Kidney tubule cell (primary cell): ENCODE measurements around the gene ZNF785.
"Not testable (repeated sequence)": the region's sequence is repeated elsewhere in the genome, so short reads cannot be mapped to it uniquely, and the experiment has no call there.

Source experiments
- DNase-seq: peaks from one replicate; pipeline ENCODE4 v3.0.0-alpha.2; 2018; ENCODE audit warnings: low spot score

Gene ZNF785

DNA sequence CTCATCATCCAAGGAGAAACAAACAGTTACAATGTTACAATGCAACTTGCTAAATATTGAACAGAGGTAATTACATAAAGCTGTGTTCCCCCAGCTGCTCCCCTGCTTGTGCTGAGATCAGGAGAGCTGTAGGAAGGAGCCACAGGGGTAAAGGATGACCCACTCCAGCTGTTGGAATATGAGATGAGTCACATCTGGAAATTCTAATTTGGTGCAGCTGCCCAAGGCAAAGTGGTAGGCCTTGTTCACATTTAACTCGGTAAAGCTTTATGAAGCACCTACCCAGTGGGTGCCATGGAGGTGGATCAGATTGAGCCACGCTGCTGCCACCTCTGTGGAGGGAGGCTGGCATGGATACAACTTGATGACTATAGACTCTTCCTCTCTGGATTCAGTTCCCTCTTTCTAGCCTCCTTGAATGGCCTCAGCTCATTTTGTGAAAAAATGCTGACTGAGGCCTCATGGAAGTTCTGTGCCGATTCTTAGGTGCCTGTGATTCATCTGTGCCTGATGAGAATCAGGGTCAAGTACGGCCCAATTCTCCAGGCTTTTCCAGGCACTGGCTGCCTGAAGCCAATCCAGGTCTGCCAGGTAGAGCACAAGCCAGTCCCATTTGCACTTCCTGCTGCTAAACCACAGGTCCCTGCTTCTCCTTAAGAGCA, 17.2 kb upstream of the ZNF785 start:
- peak; percentile 57 for DNase-seq

DNA sequence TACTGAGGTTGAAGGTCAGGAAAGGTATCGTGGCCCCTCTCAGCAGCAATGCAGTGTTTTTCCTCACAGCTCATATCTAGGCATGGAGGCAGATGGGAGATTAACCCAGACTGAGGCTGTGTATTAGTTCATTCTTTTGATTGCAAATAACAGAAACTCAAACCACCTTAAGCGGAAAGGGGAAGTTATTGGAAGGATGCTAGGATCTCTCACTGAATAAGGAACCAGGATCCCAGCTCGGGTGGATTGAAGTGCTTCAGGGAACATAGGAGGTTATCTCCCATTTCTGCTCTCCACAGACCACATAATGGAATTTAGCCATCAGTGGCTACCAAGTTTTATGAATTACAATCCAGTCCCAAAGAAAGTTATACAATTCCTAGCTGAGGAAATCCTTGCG, 16.5 kb upstream of the ZNF785 start:
- no peak for DNase-seq

DNA sequence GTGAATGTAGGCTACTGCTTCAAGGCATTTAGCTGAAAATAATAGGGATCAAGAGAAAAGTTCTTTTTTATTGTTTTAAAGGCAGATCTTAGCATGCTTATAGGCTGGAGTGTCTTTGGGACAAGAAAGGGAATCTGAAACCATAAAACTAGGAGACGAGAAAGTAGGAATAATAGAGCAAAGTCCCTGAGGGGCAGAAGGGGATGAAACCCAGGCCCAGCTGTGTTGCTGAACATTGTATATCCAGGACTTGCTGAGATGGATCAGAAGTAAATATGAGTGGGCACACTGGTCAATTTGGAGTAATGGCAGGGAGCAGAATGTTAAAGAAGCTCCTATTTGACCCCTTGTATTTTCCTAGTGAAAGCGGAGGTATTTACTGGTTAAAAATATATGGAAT, 15.4 kb upstream of the ZNF785 start:
- DNase-seq, result no peak

DNA sequence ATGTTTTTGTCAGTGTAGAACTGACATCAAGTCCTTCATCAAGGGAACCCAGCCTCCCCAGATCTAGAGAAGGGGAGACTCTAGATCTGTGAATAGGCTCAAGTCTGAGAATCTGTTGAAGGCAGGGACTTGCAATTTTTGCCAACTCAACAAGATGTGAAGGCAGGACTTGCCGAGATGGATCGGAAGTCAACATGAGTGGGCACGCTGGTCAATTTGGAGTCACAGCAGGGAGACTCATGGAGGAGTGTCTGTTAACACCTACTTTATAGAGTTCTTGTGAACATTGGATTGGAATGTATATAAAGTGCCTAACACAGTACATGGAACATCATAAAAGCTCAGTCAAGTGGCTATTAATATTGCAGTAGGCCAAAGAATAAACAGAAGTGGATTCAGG, 14.7 kb upstream of the ZNF785 start:
- no peak for DNase-seq

DNA sequence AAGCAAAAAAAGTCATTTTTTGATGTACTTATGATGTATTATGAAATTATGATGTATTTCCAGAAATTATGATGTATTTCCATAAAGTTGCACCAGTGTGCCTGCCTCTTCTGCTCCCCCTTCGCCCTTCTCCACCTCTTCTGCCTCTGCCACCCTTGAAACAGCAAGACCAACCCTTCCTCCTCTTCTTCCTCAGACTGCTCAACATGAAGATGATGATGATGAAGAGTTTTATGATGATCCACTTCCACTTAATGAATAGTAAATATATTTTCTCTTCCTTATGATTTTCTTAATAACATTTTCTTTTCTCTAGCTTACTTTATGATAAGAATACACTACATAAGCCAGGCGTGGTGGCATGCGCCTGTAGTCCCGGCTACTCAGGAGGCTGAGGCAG, 7.4 kb upstream of the ZNF785 start:
- DNase-seq, result no peak

DNA sequence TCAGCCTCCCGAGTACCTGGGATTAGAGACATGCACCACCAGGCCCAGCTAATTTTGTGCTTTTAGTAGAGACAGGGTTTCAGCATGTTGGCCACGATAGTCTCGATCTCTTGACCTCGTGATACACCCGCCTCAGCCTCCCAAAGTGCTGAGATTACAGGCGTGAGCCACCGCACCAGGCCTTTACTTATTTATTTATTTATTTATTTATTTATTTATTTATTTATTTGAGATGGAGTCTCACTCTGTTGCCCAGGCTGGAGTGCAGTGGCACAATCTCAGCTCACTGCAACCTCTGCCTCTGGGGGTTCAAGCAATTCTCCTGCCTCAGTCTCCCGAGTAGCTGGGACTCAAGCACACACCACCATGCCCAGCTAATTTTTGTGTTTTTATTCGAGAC, 5.4 kb upstream of the ZNF785 start:
- DNase-seq, result not testable (repeated sequence)

DNA sequence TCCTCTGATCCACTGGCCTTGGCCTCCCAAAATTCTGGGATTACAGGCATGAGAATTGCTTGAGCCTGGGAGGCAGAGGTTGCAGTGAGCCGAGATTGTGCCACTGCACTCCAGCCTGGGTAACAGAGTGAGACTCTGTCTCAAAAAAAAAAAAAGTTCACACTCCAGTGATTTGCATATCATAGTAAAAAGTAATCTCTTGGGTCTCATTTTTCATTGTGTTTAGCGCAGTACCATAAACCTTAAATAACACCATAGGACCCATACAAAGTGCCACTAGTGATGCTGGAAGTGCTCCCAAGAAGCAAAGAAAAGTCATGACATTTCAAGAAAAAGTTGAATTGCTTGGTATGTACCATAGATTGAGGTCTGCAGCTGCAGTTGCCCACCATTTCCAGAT, 4.1 kb upstream of the ZNF785 start:
- DNase-seq, result not testable (repeated sequence)

DNA sequence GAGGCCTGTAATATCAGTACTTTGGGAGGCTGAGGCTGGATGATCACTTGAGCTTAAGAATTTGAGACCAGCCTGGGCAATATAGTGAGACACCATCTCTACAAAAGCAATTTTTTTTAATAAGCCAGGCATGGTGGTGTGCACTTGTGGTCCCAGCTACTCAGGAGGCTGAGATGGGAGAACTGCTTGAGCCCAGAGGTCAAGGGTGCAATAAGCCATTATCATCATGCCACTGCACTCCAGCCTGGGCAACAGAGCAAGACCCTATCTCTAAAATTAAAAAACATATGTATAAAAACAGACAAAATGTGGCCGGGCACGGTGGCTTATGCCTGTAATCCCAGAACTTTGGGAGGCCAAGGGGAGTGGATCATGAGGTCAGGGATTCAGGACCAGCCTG, 3.2 kb upstream of the ZNF785 start:
- no peak for DNase-seq

DNA sequence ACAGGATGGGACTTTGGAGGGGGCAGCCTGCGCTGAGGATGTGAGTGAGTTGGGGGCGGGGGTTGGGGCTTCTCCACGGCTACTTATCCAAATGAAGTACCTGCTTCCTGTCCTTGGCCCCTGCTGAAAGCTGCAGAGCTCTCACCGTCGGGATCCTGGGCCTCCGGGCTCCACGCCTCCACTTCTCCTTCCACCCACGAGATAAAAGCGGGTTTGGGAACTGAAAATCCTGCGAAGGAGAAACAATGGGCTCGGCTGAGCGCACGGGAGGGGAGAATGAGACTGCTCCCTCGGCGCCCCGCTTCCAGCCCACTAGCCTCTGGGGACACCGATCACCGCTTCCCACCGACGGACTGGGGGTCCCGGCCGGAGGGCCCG, 486 bp downstream of the ZNF785 start:
- peak; percentile 34 for DNase-seq

DNA sequence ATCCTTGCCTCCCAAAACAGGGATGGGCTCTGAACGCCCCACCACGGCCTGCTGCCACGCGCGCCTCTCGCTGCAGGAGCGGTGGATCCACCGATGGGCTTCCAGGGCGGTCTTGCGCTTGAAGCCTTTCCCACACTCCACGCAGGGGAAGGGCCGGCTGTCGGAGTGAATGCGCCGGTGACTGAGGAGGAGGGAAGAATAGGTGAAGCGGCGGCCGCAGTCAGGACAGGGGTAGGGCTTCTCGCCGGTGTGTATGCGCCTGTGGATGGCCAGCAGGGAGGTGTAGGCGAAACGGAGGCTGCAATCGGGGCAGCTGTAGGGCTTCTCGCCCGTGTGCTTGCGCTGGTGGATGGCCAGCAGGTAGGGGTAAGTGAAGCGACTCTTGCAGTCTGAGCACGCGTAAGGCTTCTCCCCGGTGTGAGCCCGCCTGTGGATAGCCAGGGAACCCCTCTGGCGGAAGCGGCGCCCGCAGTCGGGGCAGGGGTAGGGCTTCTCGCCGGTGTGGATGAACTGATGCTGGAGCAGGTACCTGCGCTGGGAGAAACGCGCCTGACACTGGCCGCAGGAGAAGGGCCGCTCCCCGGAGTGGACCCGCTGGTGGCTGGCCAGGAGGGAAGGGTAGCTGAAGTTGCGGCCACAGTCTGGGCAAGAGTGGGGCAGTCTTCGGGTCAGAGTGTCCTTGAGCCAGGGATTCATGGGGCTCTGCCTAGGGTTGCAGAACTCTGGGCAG, 2.7 kb downstream of the ZNF785 start:
- no peak for DNase-seq

DNA sequence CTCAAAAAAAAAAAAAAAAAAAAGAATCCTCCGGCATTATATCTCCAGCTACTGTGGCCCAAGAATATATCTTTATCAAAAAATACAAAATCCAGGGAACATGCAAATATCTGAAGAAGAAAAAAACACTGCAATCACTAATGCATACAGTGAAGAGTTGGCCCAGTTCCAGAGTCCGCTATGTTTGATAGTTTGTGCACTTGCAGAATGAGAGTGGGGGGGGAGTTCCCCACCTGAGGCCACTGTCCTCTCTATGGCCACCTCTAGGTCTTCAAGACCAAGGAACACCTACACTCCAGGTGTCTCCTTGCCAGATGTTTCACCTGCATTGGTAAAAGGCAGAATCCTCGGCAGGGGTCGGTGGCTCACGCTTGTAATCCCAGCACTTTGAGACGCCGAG, 4.0 kb downstream of the ZNF785 start:
- DNase-seq, result no peak

DNA sequence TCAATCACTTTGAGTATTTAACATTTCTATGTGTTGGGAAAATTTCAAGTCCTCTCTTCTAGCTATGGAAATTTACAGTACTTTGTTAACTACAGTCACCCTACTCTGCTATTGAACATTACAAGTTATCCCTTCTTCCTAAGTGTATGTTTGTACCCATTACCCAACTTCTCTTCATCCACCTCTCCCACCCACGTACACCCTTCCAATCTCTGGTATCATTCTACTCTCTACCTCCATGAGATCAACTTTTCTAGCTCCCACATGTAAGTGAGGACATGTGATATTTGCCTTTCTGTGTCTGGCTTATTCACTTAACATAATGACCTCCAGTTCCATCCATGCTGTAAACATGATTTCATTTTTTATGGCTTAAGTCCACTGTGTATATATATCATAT, 10.8 kb downstream of the ZNF785 start:
- DNase-seq, result no peak

DNA sequence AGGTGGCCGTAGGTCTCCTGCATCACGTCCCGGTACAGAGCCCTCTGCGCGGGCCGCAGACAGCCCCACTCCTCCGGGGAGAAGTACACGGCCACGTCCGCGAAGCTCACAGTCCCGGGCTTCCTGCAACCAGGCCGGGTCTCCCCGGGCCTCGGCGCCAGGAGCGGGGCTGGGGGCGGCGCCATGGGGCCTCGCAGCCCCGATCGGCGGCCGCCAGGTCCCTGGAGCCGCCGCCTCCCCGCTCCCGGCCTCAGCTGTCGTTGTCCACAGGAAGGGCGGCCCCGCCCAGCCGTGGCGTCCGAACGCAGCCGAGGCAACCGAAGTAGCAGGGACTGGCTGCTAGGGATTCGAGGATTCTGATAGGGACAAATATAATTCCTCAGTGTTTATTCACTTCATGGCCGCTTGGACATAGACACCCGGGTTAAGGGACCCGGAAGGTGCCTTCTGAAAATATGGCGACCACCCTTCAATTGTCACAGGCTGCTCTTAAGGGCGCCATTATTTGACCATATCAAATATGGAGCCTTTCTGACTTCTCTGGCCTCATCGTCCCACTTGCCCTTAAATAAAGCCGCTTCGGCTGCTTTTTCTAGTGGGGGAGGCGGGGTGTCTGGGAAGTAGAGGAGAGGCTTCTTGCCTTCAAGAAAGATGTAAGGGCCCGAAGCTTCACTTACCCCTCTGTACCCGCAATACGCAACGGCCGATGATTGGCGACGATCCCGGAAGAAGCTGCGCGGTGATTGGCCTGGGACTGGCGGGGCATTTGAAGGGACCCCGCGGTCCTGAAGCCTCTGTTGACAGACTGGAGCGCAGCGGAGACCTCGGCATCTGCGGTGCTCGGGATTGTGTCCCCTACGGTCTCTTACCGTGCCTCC, 13.8 kb downstream of the ZNF785 start, which contains the start of gene ZNF688:
ZNF688 (minus strand) TSS at position 270 of the 878 bp plus-strand sequence; CDS start at position 185, 85 bp downstream.
- DNase-seq, result peak; percentile 98

DNA sequence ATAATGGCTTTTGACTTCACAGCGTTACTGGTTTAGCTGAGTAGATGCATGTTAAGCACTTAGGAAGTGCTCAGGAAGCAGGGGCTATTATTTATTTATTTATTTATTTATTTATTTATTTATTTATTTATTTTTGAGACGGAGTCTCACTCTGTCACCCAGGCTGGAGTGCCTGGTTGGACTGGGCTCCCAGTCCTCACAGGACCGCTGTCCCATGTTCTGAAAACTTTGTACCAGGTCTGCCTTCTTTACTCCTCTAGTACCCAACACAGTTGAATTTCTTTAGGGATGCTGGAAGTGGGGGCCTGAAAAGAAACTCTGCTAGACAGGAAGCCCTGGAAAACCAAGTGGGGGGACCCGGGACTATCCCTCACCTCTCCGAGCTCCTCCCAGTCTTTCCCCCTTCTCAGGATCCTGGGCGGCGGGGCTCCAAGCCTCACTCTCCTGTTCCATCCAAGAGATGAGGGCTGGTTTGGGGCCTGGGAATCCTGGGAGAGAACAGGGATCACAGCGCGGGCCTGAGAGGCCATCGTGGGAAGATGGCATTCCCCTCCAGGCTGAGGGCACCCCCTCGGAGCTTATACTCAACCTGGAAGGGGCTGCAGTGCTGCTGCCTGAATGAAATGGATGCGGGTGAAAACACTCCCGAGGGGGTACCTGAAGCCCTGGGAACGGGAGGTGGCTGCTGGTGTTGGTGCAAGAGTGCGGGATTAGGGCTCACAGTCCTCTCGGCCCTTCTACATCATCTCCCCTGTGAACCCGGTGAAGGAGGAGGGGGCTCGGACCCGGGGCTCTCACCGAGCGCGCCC, 14.7 kb downstream of the ZNF785 start:
- peak; percentile 29 for DNase-seq

DNA sequence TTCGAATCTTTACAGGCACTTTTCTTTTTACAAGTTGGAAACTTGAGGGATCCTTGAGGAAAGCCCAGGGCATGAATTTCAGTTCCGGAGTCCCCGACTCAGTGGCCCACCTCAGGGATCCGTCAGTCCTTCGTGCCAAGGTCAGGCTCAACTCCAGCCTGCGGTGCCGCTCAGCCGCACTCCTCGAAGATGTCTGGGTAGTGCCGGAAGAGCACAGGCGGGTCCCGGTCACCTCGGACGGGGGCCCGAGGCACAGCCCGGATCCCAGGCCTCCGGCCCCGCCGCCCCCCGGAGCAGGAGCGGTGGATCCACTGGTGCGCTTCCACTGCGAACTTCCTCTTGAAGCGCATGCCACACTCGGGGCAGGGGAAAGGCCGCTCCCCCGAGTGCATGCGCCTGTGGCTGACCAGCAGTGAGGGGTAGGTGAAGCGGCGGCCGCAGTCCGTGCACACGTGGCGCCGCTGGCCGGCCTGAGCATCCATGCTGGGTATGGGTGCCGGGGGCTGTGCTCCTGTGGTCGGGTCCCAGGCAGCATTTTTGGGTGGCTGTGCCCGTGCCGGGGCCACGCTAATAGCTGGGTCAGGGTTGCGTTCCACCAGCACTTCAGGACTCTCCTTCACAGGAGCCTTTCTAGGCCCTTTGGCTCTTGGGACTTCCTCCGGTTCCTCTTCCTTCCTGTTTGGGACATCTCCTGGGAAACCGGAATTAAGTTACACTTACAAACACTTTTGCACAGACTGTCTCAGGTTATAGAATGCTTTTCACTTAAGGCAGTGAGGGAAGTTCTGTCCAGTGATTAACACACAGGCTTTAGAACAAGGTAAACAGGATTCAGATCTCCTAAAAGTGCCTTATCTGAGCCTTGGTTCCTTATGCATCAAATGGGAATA, 15.5 kb downstream of the ZNF785 start:
- no peak for DNase-seq

DNA sequence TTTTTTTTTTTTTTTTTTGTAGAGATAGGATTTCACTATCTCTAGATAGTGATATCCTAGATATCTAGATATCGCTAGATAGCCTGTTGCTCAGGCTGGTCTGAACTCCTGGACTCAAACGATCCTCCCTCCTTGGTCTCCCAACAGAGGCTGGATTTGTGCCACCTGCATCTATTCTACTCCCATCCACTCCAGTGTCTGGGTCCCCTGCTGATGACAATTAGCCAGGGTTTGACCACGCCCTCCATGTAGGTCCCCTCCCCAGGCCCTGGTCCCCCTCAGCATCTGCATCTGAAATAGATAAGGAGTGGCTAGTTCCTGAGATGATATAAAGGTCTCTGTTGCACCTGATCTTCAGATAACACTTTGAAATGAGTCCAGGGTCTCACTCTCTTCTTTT, 16.2 kb downstream of the ZNF785 start:
- DNase-seq, result no peak

DNA sequence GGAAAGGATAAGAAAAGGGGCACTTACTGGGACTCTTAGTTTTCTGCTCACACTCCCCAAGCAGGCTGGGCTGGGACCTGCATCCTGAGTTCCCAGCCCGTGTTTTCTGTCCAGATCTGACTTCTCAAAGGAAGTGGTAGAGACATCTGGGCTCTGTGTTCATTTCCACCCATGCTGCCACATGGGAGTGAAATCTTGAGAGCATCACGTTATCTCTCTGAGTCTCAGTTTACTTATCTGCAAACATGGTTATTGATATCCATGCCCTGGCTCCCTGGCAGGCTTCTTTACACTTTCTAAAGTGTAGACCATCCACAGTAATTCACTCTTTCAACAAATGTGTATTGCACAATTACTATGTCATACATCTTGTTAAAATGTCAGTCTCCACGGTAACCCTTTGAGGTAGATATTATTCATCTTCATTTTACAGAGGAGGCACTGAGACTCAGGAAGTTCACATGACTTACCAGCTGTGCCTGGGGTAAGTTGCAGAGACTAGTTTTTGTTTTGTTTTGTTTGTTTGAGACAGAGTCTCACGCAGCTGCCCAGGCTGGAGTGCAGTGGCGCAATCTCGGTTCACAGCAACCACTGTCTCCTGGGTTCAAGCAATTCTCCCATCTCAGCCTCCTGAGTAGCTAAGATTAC, 17.4 kb downstream of the ZNF785 start:
- peak; percentile 82 for DNase-seq

DNA sequence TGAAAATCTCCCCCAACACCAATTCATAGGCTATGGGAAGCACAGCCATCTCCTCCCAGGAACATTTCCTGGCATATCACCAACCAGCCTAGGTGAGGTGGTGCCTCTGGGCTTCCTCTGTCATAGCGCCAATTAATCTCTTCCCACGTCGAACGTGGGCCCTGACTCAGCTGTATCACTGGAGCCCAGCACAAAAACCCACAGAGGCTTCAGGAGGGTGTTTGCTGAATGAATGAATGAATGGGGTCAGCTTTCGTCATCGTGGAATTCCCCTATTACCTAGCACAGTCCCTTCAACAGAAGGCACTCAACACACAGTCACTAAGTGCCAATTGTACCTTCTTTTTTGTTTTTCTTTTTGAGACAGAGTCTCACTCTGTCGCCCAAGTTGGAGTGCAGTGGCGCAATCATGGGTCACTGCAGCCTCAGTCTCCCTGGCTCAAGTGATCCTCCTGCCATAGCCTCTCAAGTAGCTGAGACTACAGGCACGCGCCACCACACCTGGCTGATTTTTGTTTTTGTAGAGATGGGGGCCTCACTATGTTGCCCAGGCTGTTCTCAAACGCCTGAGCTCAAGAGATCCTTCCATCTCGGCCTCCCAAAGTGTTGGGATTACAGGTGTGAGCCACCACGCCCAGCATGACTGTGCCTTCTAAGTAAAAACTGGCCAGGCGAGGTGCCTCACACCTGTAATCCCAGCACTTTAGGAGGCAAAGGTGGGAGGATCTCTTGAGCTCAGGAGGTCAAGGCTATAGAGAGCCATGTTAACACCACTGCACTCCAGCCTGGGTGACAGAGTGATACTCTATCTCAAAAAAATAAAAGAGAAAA, 18.1 kb downstream of the ZNF785 start:
- DNase-seq, result peak; percentile 83

DNA sequence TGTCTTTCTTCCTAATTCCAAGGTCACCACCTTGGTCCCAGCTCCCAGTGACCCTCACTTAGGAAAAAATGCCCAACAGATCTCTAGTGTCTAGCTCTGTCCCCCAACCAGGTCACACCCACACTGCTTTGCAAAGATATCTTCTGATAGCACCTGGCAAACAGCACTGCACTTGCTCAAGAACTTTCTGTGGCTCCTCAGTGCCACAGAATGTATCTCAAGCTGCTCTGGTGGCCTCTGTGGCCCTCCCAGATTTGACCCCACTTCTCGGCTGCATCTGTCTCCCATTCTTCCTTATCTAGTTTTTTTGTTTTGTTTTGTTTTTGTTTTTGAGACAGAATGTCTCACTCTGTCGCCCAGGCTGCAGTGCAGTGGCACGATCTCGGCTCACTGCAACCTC, 19.0 kb downstream of the ZNF785 start:
- no peak for DNase-seq

DNA sequence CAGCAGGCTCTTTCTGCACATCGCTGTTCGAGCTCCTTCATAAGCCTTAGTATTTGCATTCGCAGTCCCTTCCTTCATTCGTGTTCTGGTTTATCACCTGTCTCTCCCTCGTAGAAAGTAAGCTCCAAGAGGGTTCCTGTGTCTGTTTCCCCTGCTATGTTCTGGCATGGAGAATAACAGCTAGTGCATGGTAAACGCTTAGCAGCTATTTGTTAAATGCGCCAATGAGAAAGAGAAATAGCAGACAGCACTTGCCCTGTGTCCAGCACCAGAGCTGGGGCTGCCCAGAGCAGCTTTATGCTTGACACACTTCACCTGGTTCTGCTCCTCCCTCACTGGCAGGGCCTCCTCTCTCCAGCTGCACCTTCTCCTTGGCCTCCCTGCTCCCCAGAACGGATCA, 19.5 kb downstream of the ZNF785 start:
- no peak for DNase-seq
